Progenitor cell of endocrine pancreas (in vitro differentiated cells): ENCODE results near the gene SELENOW. TPM values are rescaled to one million over a fixed set of nuclear protein-coding genes. Genes with fewer than 3 reads are reported as not detected.
"Not testable (repeated sequence)": the region's sequence is repeated elsewhere in the genome, so short reads cannot be mapped to it uniquely, and the experiment has no call there.

Source experiments
- DNase-seq: peaks from one replicate; pipeline ENCODE4 v3.0.0; 2021; ENCODE audit warnings: low spot score; ENCODE audit not compliant: unreplicated experiment
- H3K27ac Mint-ChIP-seq: 2 replicates; pipeline ENCODE4 v1.8.0; 2021; ENCODE audit warnings: mild to moderate bottlenecking, moderate library complexity, mixed read lengths
- H3K27me3 Mint-ChIP-seq: 2 replicates; pipeline ENCODE4 v1.8.0; 2021; ENCODE audit warnings: mixed read lengths
- H3K36me3 Mint-ChIP-seq: 2 replicates; pipeline ENCODE4 v1.8.0; 2022; ENCODE audit warnings: mixed read lengths; ENCODE audit not compliant: insufficient read depth
- H3K4me1 Mint-ChIP-seq: 2 replicates; pipeline ENCODE4 v1.8.0; 2021; ENCODE audit warnings: low read depth, mixed read lengths
- H3K4me3 Mint-ChIP-seq: 2 replicates; pipeline ENCODE4 v1.8.0; 2021; ENCODE audit warnings: low read depth, mild to moderate bottlenecking, moderate library complexity, mixed read lengths
- H3K9me3 Mint-ChIP-seq: 2 replicates; pipeline ENCODE4 v1.8.0; 2021; ENCODE audit warnings: low read depth, mixed read lengths
- total RNA-seq: library from RNA; stranded (reverse); gene quantifications from 2 replicates; pipeline ENCODE4 v1.2.1, GENCODE V29; 2021
- TF ChIP-seq, protein P1 (sequence below): fragments of 200-600 bp; sonication (generic); IDR thresholded peaks from one replicate; pipeline ENCODE4 v1.5.0; 2021; ENCODE audit warnings: antibody characterized with exemption, mild to moderate bottlenecking; ENCODE audit not compliant: unreplicated experiment

SELENOW gene
- total RNA-seq, 1 donor from 2014 or later = 392 TPM

DNA sequence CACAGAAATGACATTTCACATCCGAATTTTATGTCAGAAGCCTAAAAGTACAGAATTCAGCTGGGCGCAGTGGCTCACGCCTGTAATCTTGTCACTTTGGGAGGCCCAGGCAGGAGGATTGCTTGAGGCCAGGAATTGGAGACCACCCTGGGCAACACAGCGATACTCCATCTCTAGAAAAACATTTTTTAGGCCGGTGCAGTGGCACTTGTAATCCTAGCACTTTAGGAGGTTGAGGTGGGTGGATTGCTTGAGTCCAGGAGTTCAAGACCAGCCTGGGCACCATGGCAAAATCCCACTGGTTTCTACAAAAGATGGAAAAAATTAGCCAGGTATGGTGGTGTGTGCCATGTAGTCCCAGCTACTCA, 17.9 kb upstream of the SELENOW start:
- Mint-ChIP-seq H3K27ac (no peak overlapping the region), H3K36me3 (peaks cover 21% of the 10 kb centered on the region), H3K27me3 (no peaks in the 10 kb centered on the region), H3K4me3 (no peak overlapping the region), H3K4me1 (peaks cover 4% of the 10 kb centered on the region), H3K9me3 (peaks cover 3% of the 10 kb centered on the region)
- TF ChIP-seq, protein P1, sequence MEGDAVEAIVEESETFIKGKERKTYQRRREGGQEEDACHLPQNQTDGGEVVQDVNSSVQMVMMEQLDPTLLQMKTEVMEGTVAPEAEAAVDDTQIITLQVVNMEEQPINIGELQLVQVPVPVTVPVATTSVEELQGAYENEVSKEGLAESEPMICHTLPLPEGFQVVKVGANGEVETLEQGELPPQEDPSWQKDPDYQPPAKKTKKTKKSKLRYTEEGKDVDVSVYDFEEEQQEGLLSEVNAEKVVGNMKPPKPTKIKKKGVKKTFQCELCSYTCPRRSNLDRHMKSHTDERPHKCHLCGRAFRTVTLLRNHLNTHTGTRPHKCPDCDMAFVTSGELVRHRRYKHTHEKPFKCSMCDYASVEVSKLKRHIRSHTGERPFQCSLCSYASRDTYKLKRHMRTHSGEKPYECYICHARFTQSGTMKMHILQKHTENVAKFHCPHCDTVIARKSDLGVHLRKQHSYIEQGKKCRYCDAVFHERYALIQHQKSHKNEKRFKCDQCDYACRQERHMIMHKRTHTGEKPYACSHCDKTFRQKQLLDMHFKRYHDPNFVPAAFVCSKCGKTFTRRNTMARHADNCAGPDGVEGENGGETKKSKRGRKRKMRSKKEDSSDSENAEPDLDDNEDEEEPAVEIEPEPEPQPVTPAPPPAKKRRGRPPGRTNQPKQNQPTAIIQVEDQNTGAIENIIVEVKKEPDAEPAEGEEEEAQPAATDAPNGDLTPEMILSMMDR = no peak
- DNase-seq = no peak

DNA sequence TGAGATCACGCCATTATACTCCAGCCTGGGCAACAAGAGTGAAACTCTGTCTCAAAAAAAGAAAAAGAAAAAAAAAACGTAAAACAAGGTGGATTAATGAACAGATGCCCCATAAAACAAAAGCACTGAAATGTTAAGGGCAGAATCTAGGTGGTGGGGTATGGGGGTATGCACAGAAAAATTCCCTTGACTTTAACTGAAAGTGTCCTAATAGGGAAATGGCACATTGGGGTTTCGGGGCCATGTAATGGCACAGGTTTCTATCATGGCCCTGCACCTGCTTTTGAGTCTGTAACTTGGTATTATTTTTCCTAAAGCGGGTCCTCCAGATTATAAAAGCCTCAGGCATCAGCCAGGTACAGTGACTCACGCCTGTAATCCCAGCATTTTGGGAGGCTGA, 16.9 kb upstream of the SELENOW start:
- Mint-ChIP-seq H3K4me1 (peaks cover 4% of the 10 kb centered on the region), H3K9me3 (peaks cover 3% of the 10 kb centered on the region), H3K27ac (peak overlapping the region; percentile 24), H3K4me3 (no peak overlapping the region), H3K27me3 (no peaks in the 10 kb centered on the region), H3K36me3 (peaks cover 21% of the 10 kb centered on the region)
- no peak for DNase-seq
- TF ChIP-seq, protein P1 = no peak

DNA sequence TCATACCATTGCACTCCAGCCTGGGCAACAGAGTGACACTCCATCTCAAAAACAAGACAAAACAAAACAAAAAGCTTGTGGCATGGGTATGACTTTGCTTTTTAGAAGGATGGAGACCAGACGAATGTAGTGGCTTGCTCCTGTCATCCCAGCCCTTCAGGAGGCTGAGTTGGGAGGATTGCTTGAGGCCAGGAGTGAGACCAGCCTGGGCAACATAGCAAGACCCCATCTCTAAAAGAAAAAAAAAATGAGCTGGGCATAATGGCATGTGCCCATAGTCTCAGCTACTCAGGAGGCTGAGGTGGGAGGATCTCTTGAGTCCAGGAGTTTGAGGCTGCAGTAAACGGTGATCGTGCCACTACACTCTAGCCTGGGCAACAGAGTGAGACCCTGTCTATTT, 16.4 kb upstream of the SELENOW start:
- no peak overlapping the region for H3K27ac Mint-ChIP-seq
- H3K27me3 Mint-ChIP-seq = no peaks in the 10 kb centered on the region
- TF ChIP-seq, protein P1 = no peak
- peaks cover 4% of the 10 kb centered on the region for H3K4me1 Mint-ChIP-seq
- peaks cover 3% of the 10 kb centered on the region for H3K9me3 Mint-ChIP-seq
- no peak overlapping the region for H3K4me3 Mint-ChIP-seq
- no peak for DNase-seq
- H3K36me3 Mint-ChIP-seq = peaks cover 18% of the 10 kb centered on the region

DNA sequence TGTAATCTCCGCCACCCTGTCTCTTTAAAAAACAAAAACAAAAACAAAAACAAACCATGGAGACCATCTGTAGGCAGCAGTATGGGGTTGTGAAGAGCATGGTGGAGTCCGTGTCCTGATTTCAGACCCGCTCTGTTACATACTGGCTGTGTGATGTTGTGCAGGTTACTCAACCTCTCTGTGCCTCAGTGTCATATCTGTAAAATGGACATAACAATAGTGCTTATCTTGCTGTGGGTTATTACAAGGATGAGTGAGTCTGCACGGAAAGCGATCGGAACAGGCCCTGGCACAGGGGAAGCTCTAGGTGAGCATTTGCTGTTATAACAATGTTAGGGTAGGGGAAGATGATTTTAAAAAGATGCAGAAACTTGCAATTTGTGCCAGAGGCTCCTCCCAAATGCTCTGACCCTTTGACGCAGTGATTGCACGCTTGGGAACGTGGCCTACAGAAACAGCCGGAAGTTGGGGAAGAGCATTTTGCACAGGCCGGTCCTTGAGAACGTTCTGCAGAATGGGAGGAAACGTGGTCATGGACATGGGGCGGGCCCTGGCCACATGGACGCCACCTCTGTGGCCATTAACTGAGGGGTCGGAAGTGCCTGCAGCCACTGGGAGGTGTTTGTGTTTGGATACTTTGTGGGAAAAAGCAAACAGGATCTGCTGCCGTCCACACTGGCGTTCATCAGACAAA, 15.7 kb upstream of the SELENOW start:
- Mint-ChIP-seq H3K27me3 (no peaks in the 10 kb centered on the region), H3K36me3 (peaks cover 16% of the 10 kb centered on the region), H3K4me1 (peaks cover 4% of the 10 kb centered on the region), H3K27ac (no peak overlapping the region), H3K4me3 (no peak overlapping the region), H3K9me3 (peaks cover 3% of the 10 kb centered on the region)
- DNase-seq = no peak
- TF ChIP-seq, protein P1 = no peak

DNA sequence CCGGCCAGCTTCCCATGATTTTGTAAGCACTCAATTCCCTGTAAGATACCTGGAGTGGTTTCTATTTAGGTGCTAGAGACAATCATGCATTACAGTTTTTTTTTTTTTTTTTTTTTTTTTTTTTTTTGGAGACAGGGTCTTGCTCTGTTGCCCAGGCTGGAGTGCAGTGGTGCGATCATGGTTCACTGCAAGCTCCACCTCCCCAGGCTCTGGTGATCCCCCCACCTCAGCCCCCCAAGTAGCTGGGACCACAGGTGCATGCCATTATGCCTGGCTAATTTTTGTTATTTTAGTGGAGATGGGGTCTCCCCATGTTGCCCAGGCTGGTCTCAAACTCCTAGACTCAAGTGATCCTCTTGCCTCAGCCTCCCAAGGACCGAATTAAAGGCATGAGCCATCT, 13.8 kb upstream of the SELENOW start:
- H3K27ac Mint-ChIP-seq, H3K36me3 Mint-ChIP-seq, DNase-seq, H3K27me3 Mint-ChIP-seq, H3K4me3 Mint-ChIP-seq, H3K9me3 Mint-ChIP-seq: not testable (repeated sequence)
- peaks cover 12% of the 10 kb centered on the region for H3K4me1 Mint-ChIP-seq
